PFSK-1 (cell line): Measurements from ENCODE around the gene DCK. TPM values are rescaled to one million over a fixed set of nuclear protein-coding genes. Genes with fewer than 3 reads are reported as not detected.

Source experiments
- FOXP2 ChIP-seq: optimal IDR thresholded peaks from 2 replicates; pipeline ENCODE3; 2011; ENCODE audit warnings: borderline replicate concordance, control low read depth, inconsistent platforms; ENCODE audit not compliant: insufficient read depth; ENCODE audit errors: extremely low read length, extremely low read depth
- POLR2AphosphoS5 ChIP-seq: IDR thresholded peaks from 2 replicates; pipeline ENCODE4 v1.6.1; 2012; ENCODE audit warnings: low read depth, mild to moderate bottlenecking, control low read depth, low read length, moderate library complexity
- SIN3A ChIP-seq: IDR thresholded peaks from 2 replicates; pipeline ENCODE4 v1.6.1; 2012; ENCODE audit warnings: mild to moderate bottlenecking, low read length, moderate library complexity, borderline replicate concordance; ENCODE audit not compliant: insufficient read depth
- TAF1 ChIP-seq: IDR thresholded peaks from 2 replicates; pipeline ENCODE4 v1.6.1; 2012; ENCODE audit warnings: low read length, control low read depth, borderline replicate concordance; ENCODE audit not compliant: insufficient read depth
- polyA plus RNA-seq: library from polyadenylated mRNA; unstranded; fragments of >200 nt; gene quantifications from one replicate; pipeline ENCODE4 v1.2.1, GENCODE V29; 2012; ENCODE audit warnings: low read depth, missing spikeins; ENCODE audit not compliant: insufficient read length
- TF ChIP-seq, protein P1 (sequence below), 2 experiments: IDR thresholded peaks; 2 replicates each; pipeline versions ENCODE4 v1.6.1 to v1.8.0; 2011 to 2012; ENCODE audit warnings: low read depth in 2 of 2, low read length in 2 of 2, control low read depth in 1 of 2, inconsistent platforms in 1 of 2, mild to moderate bottlenecking in 1 of 2, moderate library complexity in 1 of 2; ENCODE audit not compliant: insufficient read depth in 1 of 2

Gene DCK
- polyA plus RNA-seq: 4.7 TPM

DNA sequence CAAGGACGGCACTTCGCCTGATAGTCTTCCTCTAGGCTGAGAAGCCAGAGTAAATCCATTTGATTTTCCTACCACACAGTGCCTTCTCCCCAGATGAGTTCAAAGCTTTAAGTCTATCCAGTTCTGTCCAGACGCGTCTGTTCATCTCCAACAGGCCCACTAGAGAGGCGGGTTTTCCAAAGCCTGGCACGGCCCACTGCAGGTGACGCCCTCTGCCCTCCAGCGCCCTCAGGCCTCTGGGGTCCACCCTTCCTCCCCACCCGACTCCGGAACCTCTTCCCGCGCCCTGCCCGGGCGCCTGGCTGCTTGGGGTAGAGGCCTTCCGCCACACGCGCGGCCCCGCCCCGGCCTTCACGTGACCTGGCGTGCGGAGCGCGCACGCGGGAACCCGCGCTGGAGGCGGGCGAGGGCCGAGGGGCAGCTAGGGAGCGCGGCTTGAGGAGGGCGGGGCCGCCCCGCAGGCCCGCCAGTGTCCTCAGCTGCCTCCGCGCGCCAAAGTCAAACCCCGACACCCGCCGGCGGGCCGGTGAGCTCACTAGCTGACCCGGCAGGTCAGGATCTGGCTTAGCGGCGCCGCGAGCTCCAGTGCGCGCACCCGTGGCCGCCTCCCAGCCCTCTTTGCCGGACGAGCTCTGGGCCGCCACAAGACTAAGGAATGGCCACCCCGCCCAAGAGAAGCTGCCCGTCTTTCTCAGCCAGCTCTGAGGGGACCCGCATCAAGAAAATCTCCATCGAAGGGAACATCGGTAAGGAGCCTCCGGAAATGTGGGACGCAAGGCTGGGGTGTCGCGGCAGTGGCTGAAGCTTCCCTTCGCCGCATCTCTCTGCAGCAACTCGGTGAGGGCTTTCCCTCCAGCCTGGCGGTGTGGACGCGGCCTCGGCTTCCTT, at the start of gene DCK:
TSS of gene DCK (plus strand) at position 469 of the 888 bp plus-strand sequence. CDS start at position 656, 187 bp downstream.
- no peak for TF ChIP-seq SIN3A
- peak; percentile 82 for TF ChIP-seq POLR2AphosphoS5
- peak; percentile 85 for TF ChIP-seq FOXP2
- TF ChIP-seq, protein P1, sequence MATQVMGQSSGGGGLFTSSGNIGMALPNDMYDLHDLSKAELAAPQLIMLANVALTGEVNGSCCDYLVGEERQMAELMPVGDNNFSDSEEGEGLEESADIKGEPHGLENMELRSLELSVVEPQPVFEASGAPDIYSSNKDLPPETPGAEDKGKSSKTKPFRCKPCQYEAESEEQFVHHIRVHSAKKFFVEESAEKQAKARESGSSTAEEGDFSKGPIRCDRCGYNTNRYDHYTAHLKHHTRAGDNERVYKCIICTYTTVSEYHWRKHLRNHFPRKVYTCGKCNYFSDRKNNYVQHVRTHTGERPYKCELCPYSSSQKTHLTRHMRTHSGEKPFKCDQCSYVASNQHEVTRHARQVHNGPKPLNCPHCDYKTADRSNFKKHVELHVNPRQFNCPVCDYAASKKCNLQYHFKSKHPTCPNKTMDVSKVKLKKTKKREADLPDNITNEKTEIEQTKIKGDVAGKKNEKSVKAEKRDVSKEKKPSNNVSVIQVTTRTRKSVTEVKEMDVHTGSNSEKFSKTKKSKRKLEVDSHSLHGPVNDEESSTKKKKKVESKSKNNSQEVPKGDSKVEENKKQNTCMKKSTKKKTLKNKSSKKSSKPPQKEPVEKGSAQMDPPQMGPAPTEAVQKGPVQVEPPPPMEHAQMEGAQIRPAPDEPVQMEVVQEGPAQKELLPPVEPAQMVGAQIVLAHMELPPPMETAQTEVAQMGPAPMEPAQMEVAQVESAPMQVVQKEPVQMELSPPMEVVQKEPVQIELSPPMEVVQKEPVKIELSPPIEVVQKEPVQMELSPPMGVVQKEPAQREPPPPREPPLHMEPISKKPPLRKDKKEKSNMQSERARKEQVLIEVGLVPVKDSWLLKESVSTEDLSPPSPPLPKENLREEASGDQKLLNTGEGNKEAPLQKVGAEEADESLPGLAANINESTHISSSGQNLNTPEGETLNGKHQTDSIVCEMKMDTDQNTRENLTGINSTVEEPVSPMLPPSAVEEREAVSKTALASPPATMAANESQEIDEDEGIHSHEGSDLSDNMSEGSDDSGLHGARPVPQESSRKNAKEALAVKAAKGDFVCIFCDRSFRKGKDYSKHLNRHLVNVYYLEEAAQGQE (IDR thresholded peaks at IDR 0.05; ENCODE audit: insufficient read depth in 1 of 2, low read depth in 2 of 2, low read length in 2 of 2): no peak
- 0 out of 2 replicates have a peak, but pooled peaks have one; percentile 57 for TF ChIP-seq TAF1

- TF ChIP-seq FOXP2 (no peak), SIN3A (no peak), TAF1 (no peak), POLR2AphosphoS5 (no peak)
- TF ChIP-seq, protein P1 (IDR thresholded peaks at IDR 0.05; ENCODE audit: insufficient read depth in 1 of 2, low read depth in 2 of 2, low read length in 2 of 2): no peak
Measured at GRCh38 chr4:70945046-70945445, 48.4 kb upstream of the DCK start.

DNA sequence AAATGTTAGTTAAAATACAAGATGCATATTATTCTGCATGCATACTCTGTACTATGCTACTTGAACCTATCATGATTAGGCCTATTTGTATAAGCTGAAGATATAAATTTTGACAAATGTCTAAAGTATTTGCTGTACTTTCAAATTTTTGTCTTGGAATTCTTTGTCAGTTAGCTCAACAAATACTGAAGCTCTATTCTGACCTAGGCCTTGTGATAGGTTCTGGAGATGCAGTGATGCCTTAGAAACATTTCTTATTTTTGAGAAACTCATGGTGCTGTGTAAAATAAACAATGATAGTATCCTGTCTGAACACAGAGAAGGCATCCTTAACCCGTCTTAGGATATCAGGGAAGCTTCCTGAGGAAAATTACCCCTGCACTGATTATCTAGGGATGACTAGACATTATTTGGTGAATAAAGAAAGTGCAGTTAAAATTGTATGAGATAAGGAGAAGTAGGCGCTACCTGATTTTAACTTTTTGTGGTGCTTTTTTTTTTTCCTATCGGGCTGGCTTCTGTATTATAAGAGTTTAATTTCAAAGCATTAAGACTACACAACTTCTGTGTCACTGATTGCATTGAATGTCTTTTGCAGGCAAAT, 47.9 kb upstream of the DCK start:
- TF ChIP-seq SIN3A (no peak), POLR2AphosphoS5 (no peak), FOXP2 (no peak)
- TF ChIP-seq, protein P1 (IDR thresholded peaks at IDR 0.05; ENCODE audit: insufficient read depth in 1 of 2, low read depth in 2 of 2, low read length in 2 of 2): no peak

GRCh38 chr4:70946939-70947338, 46.5 kb upstream of the DCK start:
- TF ChIP-seq FOXP2: no peak
- TF ChIP-seq TAF1: no peak

DNA sequence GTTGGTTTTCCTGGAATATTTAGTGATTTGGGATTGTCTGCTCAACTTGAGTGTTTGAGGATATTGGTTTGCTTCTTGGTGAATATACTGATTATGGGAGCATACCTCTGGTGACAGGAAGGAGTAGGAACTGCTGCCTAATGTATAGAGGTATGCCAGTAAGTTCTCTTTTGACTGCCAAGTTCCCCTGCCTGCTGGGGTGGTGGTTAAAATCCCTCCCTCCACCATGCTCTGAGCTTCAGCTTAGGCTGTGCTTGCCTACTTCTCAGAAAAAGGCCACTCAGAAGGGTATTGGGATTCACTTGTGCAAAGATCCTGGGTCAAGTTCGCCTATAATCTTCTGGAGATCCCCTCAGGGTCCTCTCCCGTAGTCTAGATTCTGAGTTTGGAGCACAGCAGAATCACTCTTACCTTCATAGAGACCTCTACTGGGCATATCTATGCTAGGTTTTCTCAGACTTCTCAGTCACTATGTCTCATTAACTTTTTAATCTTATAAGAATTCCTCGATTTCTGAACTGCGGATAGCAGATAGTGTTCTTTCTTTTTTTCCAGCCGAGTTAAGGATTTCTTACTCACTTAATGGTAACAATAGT, 44.7 kb upstream of the DCK start:
- TF ChIP-seq TAF1 (no peak), POLR2AphosphoS5 (no peak), SIN3A (no peak), FOXP2 (no peak)
- TF ChIP-seq, protein P1 (IDR thresholded peaks at IDR 0.05; ENCODE audit: insufficient read depth in 1 of 2, low read depth in 2 of 2, low read length in 2 of 2): no peak
